WERI-Rb-1 (cell line): ENCODE measurements around the gene NKTR.

ENCODE experiments used
- DNase-seq: peaks from one replicate; pipeline ENCODE4 v3.0.0-alpha.2; 2020
- H3K27ac ChIP-seq: fragments of 250-450 bp; sonication (Bioruptor Pico); 2 replicates; pipeline ENCODE4 v1.5.1; 2020; ENCODE audit warnings: mild to moderate bottlenecking, moderate library complexity
- H3K27me3 ChIP-seq: fragments of 250-450 bp; sonication (Bioruptor Pico); 2 replicates; pipeline ENCODE4 v1.5.1; 2021; ENCODE audit warnings: mild to moderate bottlenecking, low read depth, moderate library complexity; ENCODE audit not compliant: insufficient read depth, severe bottlenecking
- H3K36me3 ChIP-seq: fragments of 250-450 bp; sonication (Bioruptor Pico); 2 replicates; pipeline ENCODE4 v1.5.1; 2020; ENCODE audit warnings: mild to moderate bottlenecking, moderate library complexity
- H3K4me3 ChIP-seq: 2 replicates; pipeline ENCODE4 v1.5.1; 2011; ENCODE audit warnings: low read depth, mild to moderate bottlenecking, control low read depth, low read length
- H3K9me3 ChIP-seq: fragments of 250-450 bp; sonication (Bioruptor Pico); 2 replicates; pipeline ENCODE4 v1.5.1; 2021; ENCODE audit warnings: mild to moderate bottlenecking, moderate library complexity; ENCODE audit not compliant: severe bottlenecking
- CTCF ChIP-seq: IDR thresholded peaks from 2 replicates; pipeline ENCODE4 v1.5.1; 2011; ENCODE audit warnings: low read depth, mild to moderate bottlenecking, control low read depth, inconsistent platforms, low read length

NKTR gene

DNA sequence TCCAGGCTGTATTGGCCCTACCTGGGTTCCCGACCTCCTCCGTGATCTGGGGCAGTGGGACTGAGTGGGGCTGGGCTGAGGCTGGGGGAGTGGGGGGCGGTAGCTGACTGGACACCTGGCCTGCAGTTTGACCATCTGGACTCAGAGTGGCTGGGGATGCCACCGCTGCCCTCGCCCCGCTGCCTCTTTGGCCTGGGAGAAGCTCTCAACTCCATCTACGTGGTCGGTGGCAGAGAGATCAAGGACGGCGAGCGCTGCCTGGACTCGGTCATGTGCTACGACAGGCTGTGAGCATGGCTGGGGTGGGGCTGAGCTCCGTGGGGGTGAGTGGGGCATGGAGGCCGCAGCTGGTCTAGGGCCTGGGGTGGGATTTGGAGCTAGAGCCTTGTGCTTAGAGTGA lies 87.5 kb downstream of the NKTR start:
- no peak for TF ChIP-seq CTCF
- H3K27ac ChIP-seq = no peak overlapping the region
- no peak overlapping the region for H3K4me3 ChIP-seq
- no peaks in the 10 kb centered on the region for H3K36me3 ChIP-seq
- no peaks in the 10 kb centered on the region for H3K27me3 ChIP-seq
- peak; percentile 7 for DNase-seq
- no peaks in the 10 kb centered on the region for H3K9me3 ChIP-seq

- Histone ChIP-seq H3K9me3 (no peaks in the 10 kb centered on the region), H3K36me3 (no peaks in the 10 kb centered on the region), H3K27me3 (no peaks in the 10 kb centered on the region), H3K4me3 (no peak overlapping the region), H3K27ac (no peak overlapping the region)
- DNase-seq = peak; percentile 3
- no peak for TF ChIP-seq CTCF
These were observed 88.3 kb downstream of the NKTR start for GRCh38 chr3:42688487-42689420.

GRCh38 chr3:42689421-42690014 lies 89.0 kb downstream of the NKTR start:
- no peak for TF ChIP-seq CTCF
- Histone ChIP-seq H3K27ac (no peak overlapping the region), H3K9me3 (no peaks in the 10 kb centered on the region), H3K36me3 (no peaks in the 10 kb centered on the region), H3K4me3 (no peak overlapping the region), H3K27me3 (no peaks in the 10 kb centered on the region)
- DNase-seq = no peak

GRCh38 chr3:42690191-42690590 lies 89.7 kb downstream of the NKTR start:
- no peaks in the 10 kb centered on the region for H3K9me3 ChIP-seq
- H3K4me3 ChIP-seq = no peak overlapping the region
- H3K36me3 ChIP-seq = no peaks in the 10 kb centered on the region

DNA sequence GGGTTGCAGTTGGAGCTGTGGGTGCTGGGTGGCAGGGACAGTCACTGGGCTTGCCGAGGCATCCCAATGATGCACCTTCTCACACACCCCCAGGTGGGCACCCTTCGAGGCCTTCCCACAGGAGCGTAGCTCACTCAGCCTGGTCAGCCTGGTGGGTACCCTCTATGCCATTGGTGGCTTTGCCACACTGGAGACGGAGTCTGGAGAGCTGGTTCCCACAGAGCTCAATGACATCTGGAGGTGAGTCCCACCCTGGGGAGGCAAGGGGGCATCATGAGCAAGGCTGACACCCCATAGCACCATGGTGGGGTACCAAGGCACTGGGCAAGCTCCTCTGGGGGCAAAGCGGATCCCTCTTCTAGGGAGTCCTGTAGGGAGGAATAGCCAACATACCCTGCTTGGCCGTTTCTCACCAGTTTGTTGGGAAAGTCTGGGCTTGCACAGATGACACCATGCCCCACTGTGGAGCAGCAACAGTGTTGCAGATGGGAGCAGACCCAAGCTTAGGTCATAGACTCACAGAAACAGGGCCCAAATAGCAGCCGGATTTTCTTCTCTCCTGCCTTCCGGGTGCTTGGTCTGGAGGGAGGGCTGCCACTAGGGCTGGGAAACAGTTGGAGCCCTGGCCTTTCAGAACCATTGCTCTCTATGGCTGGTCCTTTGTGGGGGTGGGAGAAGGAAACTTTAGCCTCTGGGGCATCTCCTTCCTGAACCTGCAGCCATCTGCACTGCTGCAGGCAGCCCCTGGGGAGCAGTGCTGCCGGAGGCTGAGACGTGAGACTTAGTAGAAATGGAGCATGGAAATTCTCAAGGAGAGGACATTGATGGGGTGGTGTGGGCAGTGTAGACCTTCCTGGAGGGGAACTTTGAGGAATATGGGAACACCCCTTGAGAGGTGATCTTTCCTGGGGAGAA lies 90.5 kb downstream of the NKTR start:
- Histone ChIP-seq H3K9me3 (no peaks in the 10 kb centered on the region), H3K27ac (no peak overlapping the region), H3K4me3 (no peak overlapping the region), H3K27me3 (no peaks in the 10 kb centered on the region), H3K36me3 (no peaks in the 10 kb centered on the region)
- DNase-seq = peak; percentile 5
- TF ChIP-seq CTCF = no peak

More at GRCh38 chr3:42690191-42690590, 89.7 kb downstream of the NKTR start:
- Histone ChIP-seq H3K27me3 (no peaks in the 10 kb centered on the region), H3K27ac (no peak overlapping the region)
- TF ChIP-seq CTCF = no peak
- peak; percentile 3 for DNase-seq
